Activated CD4-positive, alpha-beta T cell treated with anti-CD3 and anti-CD28 coated beads for 36 hours (primary cell): ENCODE results near the gene TXLNA. TPM values are rescaled to one million over a fixed set of nuclear protein-coding genes. Genes with fewer than 3 reads are reported as not detected.

ENCODE experiments used
- ATAC-seq: fragments of 200-7000 bp; cut with Tn5 transposase; one replicate; pipeline ENCODE4 v1.10.0; 2021; ENCODE audit warnings: mild to moderate bottlenecking, moderate library complexity
- CTCF ChIA-PET: fragments of 350-600 bp; sonication (Branson Sonifier 250); formaldehyde crosslinking; loops from one replicate; lab custom pipeline; 2021; ENCODE audit warnings: antibody characterized with exemption; lab: Charles Lee
- POLR2A ChIA-PET: fragments of 350-600 bp; sonication (Branson Sonifier 250); formaldehyde crosslinking; loops from one replicate; lab custom pipeline; 2021; ENCODE audit warnings: antibody characterized with exemption, inconsistent platforms; lab: Charles Lee
- DNase-seq: peaks from one replicate; pipeline ENCODE4 v3.0.0-alpha.2; 2020
- H3K27ac Mint-ChIP-seq: one replicate; pipeline ENCODE4 v1.8.0; 2021; ENCODE audit warnings: mixed read lengths
- H3K27me3 Mint-ChIP-seq: one replicate; pipeline ENCODE4 v1.8.0; 2021; ENCODE audit warnings: mixed read lengths
- H3K36me3 Mint-ChIP-seq: one replicate; pipeline ENCODE4 v1.8.0; 2021; ENCODE audit warnings: low read depth, mixed read lengths
- H3K4me1 Mint-ChIP-seq: one replicate; pipeline ENCODE4 v1.8.0; 2021; ENCODE audit warnings: mixed read lengths
- H3K4me3 Mint-ChIP-seq: one replicate; pipeline ENCODE4 v1.8.0; 2021; ENCODE audit warnings: mild to moderate bottlenecking, moderate library complexity, mixed read lengths
- H3K9me3 Mint-ChIP-seq: one replicate; pipeline ENCODE4 v1.8.0; 2021; ENCODE audit warnings: low read depth, mixed read lengths
- intact Hi-C, 2 experiments: fragments of 100-400 bp; cut with DNase I in 1 of 2; cut with micrococcal nuclease in 1 of 2; formaldehyde crosslinking; loops; one replicate each; pipeline versions ENCODE4 v1.14.2 to v1.15.1; 2022 to 2024; cut with DNase I, micrococcal nuclease
- total RNA-seq, 2 experiments: library from RNA; stranded (reverse); gene quantifications; one replicate each; pipeline ENCODE4 v1.2.3, GENCODE V29; 2021

The TXLNA gene
- total RNA-seq, 2 experiments from 2014 or later: 79.5 to 79.7 TPM

DNA sequence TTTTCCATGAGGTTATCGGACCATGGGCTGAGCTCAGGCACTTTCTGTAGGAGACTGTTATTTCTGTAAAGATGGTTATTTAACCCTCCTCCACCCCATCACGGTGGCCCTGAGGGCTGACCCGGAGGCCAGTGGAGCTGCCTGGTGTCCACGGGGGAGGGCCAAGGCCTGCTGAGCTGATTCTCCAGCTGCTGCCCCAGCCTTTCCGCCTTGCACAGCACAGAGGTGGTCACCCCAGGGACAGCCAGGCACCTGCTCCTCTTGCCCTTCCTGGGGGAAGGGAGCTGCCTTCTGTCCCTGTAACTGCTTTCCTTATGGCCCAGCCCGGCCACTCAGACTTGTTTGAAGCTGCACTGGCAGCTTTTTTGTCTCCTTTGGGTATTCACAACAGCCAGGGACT lies 18.4 kb downstream of the TXLNA start:
- POLR2A ChIA-PET: interaction anchor here (0.6 to 1.3 kb wide), 3 partner anchors 13 to 429 kb away, joined by 4 to 7 read pairs (median 4); no protein-coding TSS in a partner anchor
- ATAC-seq (no peak), DNase-seq (no peak)
- intact Hi-C loops: no loop called here
- no peaks in the 10 kb centered on the region for H3K9me3 Mint-ChIP-seq
- H3K27ac Mint-ChIP-seq: no peak overlapping the region
- H3K36me3 Mint-ChIP-seq: peaks cover 38% of the 10 kb centered on the region
- CTCF ChIA-PET: interaction anchor here (1.1 to 2.0 kb wide), 4 partner anchors 17 to 90 kb away, joined by 3 to 6 read pairs (median 5); partner anchors contain the start of gene KPNA6
- H3K4me1 Mint-ChIP-seq: peaks cover 74% of the 10 kb centered on the region
- no peak overlapping the region for H3K4me3 Mint-ChIP-seq
- no peaks in the 10 kb centered on the region for H3K27me3 Mint-ChIP-seq

DNA sequence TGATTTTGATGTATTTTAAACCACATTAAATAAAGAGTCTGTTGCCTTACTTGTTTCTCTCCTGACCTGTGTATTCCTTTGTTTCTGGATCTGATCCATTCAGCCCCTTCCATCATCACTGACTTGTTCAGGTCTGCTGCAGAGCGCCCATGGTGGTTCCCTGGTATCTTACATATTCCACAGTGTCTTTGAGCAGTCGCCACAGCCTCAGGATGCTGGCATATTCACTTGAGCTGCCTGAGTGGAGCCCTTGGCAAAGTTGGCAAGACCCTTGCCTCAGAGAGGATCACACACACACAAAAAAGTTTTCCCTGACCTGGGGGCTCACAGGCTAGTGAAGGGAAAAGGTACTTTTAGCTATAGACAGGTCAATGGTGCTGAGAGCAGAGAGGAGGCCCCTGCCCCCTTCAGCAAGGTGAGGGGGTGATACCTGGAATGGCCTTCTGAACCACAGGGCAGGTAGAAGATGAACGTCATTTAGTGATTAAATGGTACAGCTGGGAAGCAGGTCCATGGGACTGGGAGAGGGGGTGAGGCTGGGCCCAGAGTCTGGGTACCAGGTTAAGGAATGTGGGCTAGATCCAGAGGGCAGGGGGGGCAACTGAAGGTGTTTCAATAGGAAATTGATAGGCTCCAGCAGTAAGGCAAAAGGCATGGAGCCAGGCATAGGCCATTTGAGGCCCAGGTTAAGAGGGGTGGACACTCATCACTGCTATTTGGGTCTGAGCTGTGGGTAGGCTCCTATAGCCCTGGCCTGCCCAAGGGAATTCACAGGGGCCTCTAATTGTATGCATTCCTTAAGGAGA lies 19.0 kb downstream of the TXLNA start:
- CTCF ChIA-PET: interaction anchor here (1.1 to 2.0 kb wide), 4 partner anchors 17 to 91 kb away, joined by 3 to 6 read pairs (median 5); partner anchors contain the start of gene KPNA6
- H3K27me3 Mint-ChIP-seq: no peaks in the 10 kb centered on the region
- peaks cover 33% of the 10 kb centered on the region for H3K36me3 Mint-ChIP-seq
- ATAC-seq (no peak), DNase-seq (no peak)
- H3K27ac Mint-ChIP-seq: peak overlapping the region; percentile 32
- no peaks in the 10 kb centered on the region for H3K9me3 Mint-ChIP-seq
- intact Hi-C loops: no loop called here
- peaks cover 69% of the 10 kb centered on the region for H3K4me1 Mint-ChIP-seq
- H3K4me3 Mint-ChIP-seq: no peak overlapping the region
- POLR2A ChIA-PET: no interaction called here

DNA sequence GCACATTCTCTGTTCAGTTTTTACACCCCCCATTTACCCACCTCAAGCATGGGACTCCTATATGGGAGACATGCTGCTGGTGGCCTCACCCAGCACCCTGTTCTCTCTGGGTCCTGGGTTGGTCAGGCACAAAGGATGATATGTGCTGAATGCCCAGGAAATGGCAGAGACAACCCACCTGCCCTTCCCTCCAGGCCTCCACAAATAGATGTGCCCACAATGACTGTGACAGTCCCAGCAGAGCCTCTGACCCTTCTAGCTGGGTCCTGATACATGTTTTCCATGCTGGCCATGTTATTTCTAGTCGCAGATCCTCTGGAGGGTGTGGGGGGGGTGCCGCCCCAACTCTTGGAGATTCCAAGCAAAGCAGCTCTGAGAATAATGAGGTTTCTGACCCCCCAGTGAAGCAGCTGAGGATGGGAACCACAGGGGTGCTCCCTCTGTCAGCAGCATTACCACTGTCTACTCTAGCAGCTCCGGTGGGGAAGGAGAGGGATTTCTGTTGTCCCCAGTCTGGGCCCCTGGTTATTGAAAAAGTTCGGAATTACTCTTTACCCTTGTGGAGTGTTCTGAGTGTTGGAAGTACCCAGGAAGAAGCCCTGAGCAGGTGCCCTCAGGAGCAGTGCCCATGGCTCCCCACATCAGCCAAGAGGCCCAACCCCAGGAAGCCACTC lies 19.7 kb downstream of the TXLNA start:
- ATAC-seq (no peak), DNase-seq (no peak)
- intact Hi-C loops: no loop called here
- POLR2A ChIA-PET: no interaction called here
- no peak overlapping the region for H3K27ac Mint-ChIP-seq
- H3K4me1 Mint-ChIP-seq: peaks cover 66% of the 10 kb centered on the region
- H3K27me3 Mint-ChIP-seq: no peaks in the 10 kb centered on the region
- H3K36me3 Mint-ChIP-seq: peaks cover 27% of the 10 kb centered on the region
- CTCF ChIA-PET: interaction anchor here (2.0 kb wide), 1 partner anchor 88 kb away, joined by 6 read pairs; no protein-coding TSS in a partner anchor
- no peak overlapping the region for H3K4me3 Mint-ChIP-seq
- H3K9me3 Mint-ChIP-seq: no peaks in the 10 kb centered on the region

DNA sequence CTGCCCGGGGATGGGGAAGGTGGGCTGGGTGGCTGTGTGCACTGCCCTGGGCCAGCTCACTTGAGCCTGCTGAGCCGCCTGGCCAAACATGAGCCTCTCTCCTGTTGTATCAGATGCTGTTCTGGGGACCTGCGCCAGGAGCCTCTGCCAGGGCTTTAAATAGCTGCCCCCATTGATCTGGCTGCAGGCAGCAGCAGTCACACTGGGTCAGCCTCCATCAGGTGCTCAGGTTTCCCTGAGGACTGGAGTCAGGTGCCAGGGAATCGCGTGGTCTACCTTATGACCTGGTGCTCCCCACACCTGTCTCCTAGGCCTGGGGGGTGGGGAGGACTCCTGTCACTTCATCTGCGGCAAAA lies 20.2 kb downstream of the TXLNA start:
- intact Hi-C loops: loop anchor here (1.0 to 5.0 kb wide), 8 partner anchors 19 to 213 kb away; partner anchors contain the start of genes BSDC1 (in 1 of the 2), EIF3I (in 1 of the 2), KPNA6 (in 1 of the 2) and TMEM234 (in 1 of the 2)
- Mint-ChIP-seq H3K27me3 (no peaks in the 10 kb centered on the region), H3K4me3 (peak overlapping the region; percentile 71), H3K4me1 (peaks cover 62% of the 10 kb centered on the region), H3K9me3 (no peaks in the 10 kb centered on the region), H3K36me3 (peaks cover 21% of the 10 kb centered on the region), H3K27ac (peak overlapping the region; percentile 86)
- ATAC-seq: no peak
- DNase-seq: no peak
- ChIA-PET CTCF (interaction anchor here (3.2 kb wide), 1 partner anchor 17 kb away, joined by 16 read pairs; no protein-coding TSS in a partner anchor), POLR2A (interaction anchor here (1.6 to 1.8 kb wide), 3 partner anchors 19 to 136 kb away, joined by 6 to 7 read pairs (median 6); partner anchors contain the start of genes MARCKSL1, TMEM39B and TXLNA)

DNA sequence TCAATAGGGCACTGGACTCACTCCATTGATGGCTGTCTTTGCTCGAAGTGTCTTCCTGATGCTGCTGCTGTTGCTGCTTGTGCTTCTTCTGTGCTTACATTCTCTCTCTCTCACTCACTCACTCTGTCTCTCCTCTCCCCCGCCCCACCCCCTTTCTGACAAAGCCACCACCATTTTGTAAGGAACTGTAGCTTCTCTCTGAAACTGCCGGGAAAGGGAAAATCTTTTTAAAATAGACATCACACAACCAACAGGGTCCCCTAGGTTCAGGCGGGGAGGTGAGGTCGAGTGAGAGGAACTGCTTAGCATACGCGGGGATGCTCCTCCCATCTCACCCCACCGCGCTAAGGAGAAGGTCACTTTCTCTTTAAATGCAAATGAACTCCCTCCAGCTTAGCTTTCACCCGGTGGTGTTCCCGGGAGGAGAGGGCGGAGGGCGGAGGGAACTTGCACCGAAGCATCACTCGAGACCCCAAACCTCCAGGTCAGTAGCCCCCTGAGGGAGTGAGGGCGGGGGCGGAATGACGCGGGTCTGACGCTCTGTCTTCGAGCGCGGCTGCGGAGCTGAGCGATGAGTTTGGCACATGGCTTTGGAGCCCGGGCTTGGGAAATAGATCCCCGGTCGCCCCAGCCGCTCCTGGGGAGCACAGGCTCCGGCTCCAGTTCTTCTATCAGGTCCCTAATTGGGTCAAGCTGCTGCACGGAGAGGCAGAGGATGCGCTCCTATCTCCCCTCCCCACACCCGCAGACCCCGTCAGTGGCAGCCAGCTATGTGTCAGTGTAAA lies 20.9 kb downstream of the TXLNA start, which contains the start of gene CCDC28B:
TSS of gene CCDC28B (plus strand) at position 370 of the 785 bp plus-strand sequence. CDS start 1,341 bp downstream, outside the sequence.
- H3K36me3 Mint-ChIP-seq: peaks cover 14% of the 10 kb centered on the region
- H3K27me3 Mint-ChIP-seq: no peaks in the 10 kb centered on the region
- ATAC-seq: peak; percentile 53
- DNase-seq: peak; percentile 77
- H3K4me3 Mint-ChIP-seq: peak within 1 kb of the TSS; percentile 71
- intact Hi-C loops: loop anchor here (1.0 to 5.0 kb wide), 10 partner anchors 20 to 212 kb away; partner anchors contain the start of genes EIF3I (in 2 of the 2), TMEM234 (in 2 of the 2), BSDC1 (in 1 of the 2) and KPNA6 (in 1 of the 2)
- peaks cover 57% of the 10 kb centered on the region for H3K4me1 Mint-ChIP-seq
- POLR2A ChIA-PET: interaction anchor here (0.6 to 1.8 kb wide), 5 partner anchors 9 to 136 kb away, joined by 3 to 7 read pairs (median 6); partner anchors contain the start of genes MARCKSL1, TMEM39B and TXLNA
- H3K27ac Mint-ChIP-seq: peak within 1 kb of the TSS; percentile 86
- CTCF ChIA-PET: interaction anchor here (0.5 to 3.2 kb wide), 6 partner anchors 16 to 553 kb away, joined by 3 to 16 read pairs (median 4); no protein-coding TSS in a partner anchor
- H3K9me3 Mint-ChIP-seq: no peaks in the 10 kb centered on the region

DNA sequence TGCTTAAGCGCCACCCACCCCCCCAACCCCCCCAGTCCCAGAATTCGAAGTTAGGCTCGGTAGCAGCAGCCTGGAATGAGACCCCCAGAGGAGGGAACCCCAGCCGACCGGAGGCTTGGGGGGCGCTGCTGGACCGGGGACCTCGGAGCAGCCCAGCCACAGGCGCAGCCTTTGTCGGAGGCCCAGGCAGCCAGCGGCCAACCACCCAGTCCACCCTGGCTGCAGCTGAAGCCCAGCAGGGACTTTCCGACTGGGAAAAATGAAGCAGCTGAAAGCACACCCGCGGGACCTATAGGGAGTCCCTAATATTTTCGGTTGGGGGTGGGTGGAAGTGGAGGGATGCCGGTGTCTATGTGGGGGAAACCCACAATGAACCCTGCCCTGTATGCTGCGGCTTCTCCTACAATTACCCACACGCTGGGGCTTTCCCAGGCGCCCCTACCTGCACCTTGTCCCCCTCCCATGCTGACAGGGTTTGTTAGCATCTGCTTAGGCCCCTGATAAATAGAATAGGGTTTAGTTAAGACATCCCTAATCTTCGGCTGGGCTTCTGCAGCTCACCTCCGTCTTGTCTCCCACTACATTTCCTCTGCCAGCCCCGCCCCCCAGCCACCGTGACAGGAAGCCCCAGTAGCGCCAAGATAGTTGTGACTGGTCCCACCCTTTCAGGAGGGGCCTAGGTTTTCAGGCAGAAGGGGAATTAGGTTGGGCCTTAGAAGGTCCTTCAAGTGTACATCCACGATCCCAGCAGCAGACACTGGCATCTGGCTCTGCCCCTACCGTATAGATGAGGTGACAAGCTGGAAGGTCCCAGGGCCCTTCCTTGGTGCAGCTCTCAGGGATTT lies 21.8 kb downstream of the TXLNA start:
- POLR2A ChIA-PET: interaction anchor here (0.5 to 1.8 kb wide), 6 partner anchors 21 to 258 kb away, joined by 3 to 7 read pairs (median 5); partner anchors contain the start of genes LCK, MARCKSL1, TMEM39B and TXLNA
- Mint-ChIP-seq H3K27me3 (no peaks in the 10 kb centered on the region), H3K36me3 (peaks cover 7% of the 10 kb centered on the region)

DNA sequence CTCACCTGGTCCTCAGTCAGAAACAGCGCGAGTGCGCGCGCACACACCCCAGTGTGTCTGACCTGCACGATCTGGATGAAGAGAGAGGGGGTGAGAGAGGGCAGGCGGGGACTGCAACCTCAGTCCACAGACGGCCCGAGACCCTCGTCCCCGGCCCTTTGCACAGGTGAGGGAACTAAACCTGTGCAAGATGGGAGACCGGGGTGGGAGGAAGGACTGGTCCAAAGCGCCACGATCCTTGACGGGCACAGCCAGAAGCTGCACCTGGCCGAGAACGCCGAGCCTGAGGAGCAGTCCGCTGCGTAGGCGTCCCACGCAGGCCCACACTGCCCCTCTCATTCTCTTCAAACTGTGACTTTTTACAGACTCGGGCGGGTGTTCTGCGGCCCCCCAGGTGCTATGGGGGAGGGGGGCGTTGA lies 25.5 kb downstream of the TXLNA start:
- no peak for ATAC-seq
- ChIA-PET POLR2A (interaction anchor here (0.8 to 1.0 kb wide), 3 partner anchors 19 to 131 kb away, joined by 3 to 4 read pairs (median 3); no protein-coding TSS in a partner anchor), CTCF (interaction anchor here (0.5 to 2.0 kb wide), 6 partner anchors 10 to 490 kb away, joined by 3 to 9 read pairs (median 4); no protein-coding TSS in a partner anchor)
- Mint-ChIP-seq H3K4me1 (peaks cover 34% of the 10 kb centered on the region), H3K4me3 (peak overlapping the region; percentile 90), H3K36me3 (peaks cover 8% of the 10 kb centered on the region), H3K27ac (no peak overlapping the region), H3K9me3 (no peaks in the 10 kb centered on the region), H3K27me3 (no peaks in the 10 kb centered on the region)
- DNase-seq: no peak
- intact Hi-C loops: loop anchor here (1.0 to 5.0 kb wide), 7 partner anchors 17 to 207 kb away; partner anchors contain the start of genes BSDC1 (in 1 of the 2), EIF3I (in 1 of the 2), KPNA6 (in 1 of the 2) and TMEM234 (in 1 of the 2)

More for the DNA sequence above, 21.8 kb downstream of the TXLNA start:
- Mint-ChIP-seq H3K4me3 (peak overlapping the region; percentile 71), H3K27ac (peak overlapping the region; percentile 85), H3K9me3 (no peaks in the 10 kb centered on the region), H3K4me1 (peaks cover 51% of the 10 kb centered on the region)
- CTCF ChIA-PET: interaction anchor here (0.5 to 3.2 kb wide), 9 partner anchors 15 to 555 kb away, joined by 3 to 16 read pairs (median 3); no protein-coding TSS in a partner anchor
- DNase-seq: peak; percentile 90
- ATAC-seq: peak; percentile 51
- intact Hi-C loops: loop anchor here (1.0 to 5.0 kb wide), 8 partner anchors 20 to 211 kb away; partner anchors contain the start of genes EIF3I (in 2 of the 2), TMEM234 (in 2 of the 2), KPNA6 (in 1 of the 2) and TMEM39B (in 1 of the 2)

DNA sequence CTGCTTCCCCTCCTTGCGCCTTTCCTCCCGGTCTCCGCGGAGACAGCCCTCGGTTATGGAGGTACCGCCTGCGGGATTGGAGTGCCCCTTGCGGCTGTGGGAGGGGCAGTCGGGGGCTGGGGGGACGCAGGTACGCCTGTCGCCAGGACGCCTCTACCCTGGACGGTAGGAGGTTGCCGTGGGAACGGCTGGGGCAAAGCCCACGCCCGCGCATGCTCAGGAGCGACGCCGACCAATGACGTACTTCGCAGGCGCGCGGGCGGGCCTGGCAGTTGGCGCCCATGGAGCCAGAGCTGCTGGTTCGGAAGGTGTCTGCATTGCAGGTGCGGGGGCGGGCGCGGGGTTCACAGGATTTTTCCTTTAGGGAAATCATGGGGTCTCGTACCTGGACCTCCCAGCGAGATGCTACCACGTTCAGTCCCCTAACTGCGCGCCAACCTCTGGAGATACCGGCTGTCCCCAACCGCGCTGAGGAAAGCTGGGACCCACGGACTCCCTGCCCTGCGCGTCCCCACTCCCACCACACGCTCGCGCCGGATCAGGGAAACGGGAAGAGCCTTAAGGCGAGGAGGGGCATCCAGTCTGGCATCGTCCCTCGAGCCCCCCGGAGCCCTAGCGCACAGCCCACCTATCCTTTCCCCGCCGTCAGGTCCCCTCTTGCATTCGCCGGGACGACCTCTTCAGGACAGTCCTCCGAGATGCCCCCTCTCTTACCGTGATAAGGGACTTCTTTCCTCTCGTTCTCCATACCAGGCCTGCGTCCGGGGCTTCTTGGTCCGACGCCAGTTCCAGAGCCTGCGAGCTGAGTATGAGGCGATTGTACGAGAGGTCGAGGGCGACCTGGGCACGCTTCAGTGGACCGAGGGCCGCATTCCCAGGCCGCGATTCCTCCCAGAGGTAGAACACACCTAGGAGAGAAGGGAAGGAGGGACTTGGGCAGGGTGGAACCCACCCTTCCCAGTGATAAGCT lies 26.2 kb downstream of the TXLNA start, which contains the start of gene IQCC:
TSS of gene IQCC (plus strand) at position 271 of the 970 bp plus-strand sequence. CDS start at position 282, 11 bp downstream.
- H3K36me3 Mint-ChIP-seq: peaks cover 8% of the 10 kb centered on the region
- H3K27ac Mint-ChIP-seq: peak within 1 kb of the TSS; percentile 87
- no peaks in the 10 kb centered on the region for H3K9me3 Mint-ChIP-seq
- peak; percentile 94 for DNase-seq
- peaks cover 28% of the 10 kb centered on the region for H3K4me1 Mint-ChIP-seq
- H3K4me3 Mint-ChIP-seq: peak within 1 kb of the TSS; percentile 90
- H3K27me3 Mint-ChIP-seq: no peaks in the 10 kb centered on the region
- intact Hi-C loops: loop anchor here in 1 of 2 experiments (1.0 kb wide), 4 partner anchors 17 to 189 kb away; partner anchors contain the start of genes BSDC1, EIF3I, TMEM234 and TXLNA
- ATAC-seq: peak; percentile 75
- CTCF ChIA-PET: interaction anchor here (0.5 to 2.0 kb wide), 8 partner anchors 10 to 489 kb away, joined by 3 to 9 read pairs (median 3); partner anchors contain the start of gene TXLNA
- POLR2A ChIA-PET: interaction anchor here (0.8 to 1.4 kb wide), 5 partner anchors 9 to 132 kb away, joined by 3 to 5 read pairs (median 4); partner anchors contain the start of gene MARCKSL1
